Right hindlimb (tissue), 1 donor: ENCODE results near the gene KLF3.

Experiments
- DNase-seq: peaks from one replicate; pipeline ENCODE4 v3.0.0-alpha.2; 2018

The KLF3 gene

DNA sequence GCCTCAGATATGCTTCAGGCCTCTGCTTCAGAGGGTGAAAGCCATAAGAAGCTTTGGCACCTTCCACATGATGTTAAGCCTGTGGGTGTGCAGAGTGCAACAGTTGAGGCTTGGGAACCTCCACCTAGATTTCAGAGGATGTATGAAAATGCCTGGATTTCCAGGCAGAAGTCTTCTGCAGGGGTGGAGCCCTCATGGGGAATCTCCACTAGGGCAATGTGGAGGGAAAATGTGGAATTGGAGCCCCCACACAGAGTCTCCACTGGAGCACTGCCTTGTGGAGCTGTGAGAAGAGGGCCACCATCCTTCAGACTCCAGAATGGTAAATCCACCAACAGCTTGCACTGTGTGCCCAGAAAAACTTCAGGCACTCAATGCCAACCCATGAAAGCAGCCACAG, 83.6 kb downstream of the KLF3 start:
- DNase-seq = no peak

GRCh38 chr4:38749336-38749735, 85.3 kb downstream of the KLF3 start:
- no peak for DNase-seq
